HEK293T (cell line): ENCODE results near the gene ZNF341.

Experiments used
- ELF4 ChIP-seq: fragments of 450-650 bp; IDR thresholded peaks from 2 replicates; pipeline ENCODE4 v1.6.1; 2017; ENCODE audit warnings: antibody characterized with exemption
- FOXA1 ChIP-seq: fragments of 450-650 bp; IDR thresholded peaks from 2 replicates; pipeline ENCODE4 v1.6.1; 2016; ENCODE audit warnings: mild to moderate bottlenecking
- L3MBTL2 ChIP-seq: fragments of 450-650 bp; conservative IDR thresholded peaks from 2 replicates; pipeline ENCODE4 v1.6.1; 2016; ENCODE audit warnings: mild to moderate bottlenecking
- NFRKB ChIP-seq: fragments of 450-650 bp; IDR thresholded peaks from 2 replicates; pipeline ENCODE4 v1.6.1; 2016; ENCODE audit warnings: mild to moderate bottlenecking, moderate library complexity
- SP1 ChIP-seq: fragments of 450-650 bp; IDR thresholded peaks from 2 replicates; pipeline ENCODE4 v1.6.1; 2017
- TARDBP ChIP-seq: fragments of 450-650 bp; IDR thresholded peaks from 2 replicates; pipeline ENCODE4 v1.6.1; 2016
- ZNF384 ChIP-seq: fragments of 450-650 bp; IDR thresholded peaks from 2 replicates; pipeline ENCODE4 v1.6.1; 2016

- TF ChIP-seq ELF4 (no peak), L3MBTL2 (no peak), ZNF384 (no peak), SP1 (no peak), FOXA1 (no peak), NFRKB (no peak), TARDBP (no peak)
Measured at GRCh38 chr20:33791021-33791420, 59.2 kb downstream of the ZNF341 start.
